H1 (cell line): Measurements from ENCODE around the gene NTRK2. TPM values are rescaled to one million over a fixed set of nuclear protein-coding genes. Genes with fewer than 3 reads are reported as not detected.

ENCODE experiments used
- CTCF ChIA-PET: fragments of 300-600 bp; sonication (Branson Sonifier 250); formaldehyde crosslinking; loops from one replicate; lab custom pipeline; 2021; ENCODE audit not compliant: partially characterized antibody; lab: Charles Lee
- POLR2A ChIA-PET: fragments of 300-600 bp; sonication (Branson Sonifier 250); formaldehyde crosslinking; loops from one replicate; lab custom pipeline; 2021; ENCODE audit warnings: inconsistent platforms; ENCODE audit not compliant: partially characterized antibody; lab: Charles Lee
- DNase-seq, 2 experiments: peaks; one replicate each; pipeline versions ENCODE4 v3.0.0 to v3.0.0-alpha.2; 2010 to 2022; ENCODE audit warnings: low spot score in 2 of 2, low read depth in 1 of 2, mixed read lengths in 1 of 2
- FAIRE-seq: peaks from 2 replicates; lab custom pipeline; 2011; peaks lifted over from hg19 to GRCh38; lab: Jason Lieb, UNC
- H2AFZ ChIP-seq: 2 replicates; pipeline ENCODE4 v1.8.1; 2012; ENCODE audit warnings: low read length, inconsistent platforms
- H2AK5ac ChIP-seq: 2 replicates; pipeline ENCODE4 v1.6.1; 2013; ENCODE audit warnings: low read depth, low read length
- H2BK120ac ChIP-seq: replicated peaks from 2 replicates; pipeline ENCODE3; 2013; ENCODE audit warnings: low read depth, low read length, inconsistent platforms
- H2BK12ac ChIP-seq: 2 replicates; pipeline ENCODE4 v1.6.1; 2013; ENCODE audit warnings: low read depth, low read length
- H2BK15ac ChIP-seq: 2 replicates; pipeline ENCODE4 v1.6.1; 2013; ENCODE audit warnings: low read length
- H2BK20ac ChIP-seq: 2 replicates; pipeline ENCODE4 v1.6.1; 2013; ENCODE audit warnings: low read length
- H2BK5ac ChIP-seq: 2 replicates; pipeline ENCODE4 v1.6.1; 2013; ENCODE audit warnings: low read depth, low read length
- H3K14ac ChIP-seq: 2 replicates; pipeline ENCODE4 v1.6.1; 2013; ENCODE audit warnings: inconsistent platforms; ENCODE audit not compliant: insufficient read length
- H3K18ac ChIP-seq: 2 replicates; pipeline ENCODE4 v1.6.1; 2013; ENCODE audit warnings: low read length; ENCODE audit errors: extremely low read depth
- H3K23ac ChIP-seq: 2 replicates; pipeline ENCODE4 v1.6.1; 2013; ENCODE audit warnings: inconsistent platforms; ENCODE audit not compliant: insufficient read length
- H3K23me2 ChIP-seq: 2 replicates; pipeline ENCODE4 v1.6.1; 2013; ENCODE audit warnings: low read depth, low read length
- H3K27ac ChIP-seq: 2 replicates; pipeline ENCODE4 v1.6.1; 2011; ENCODE audit warnings: low read depth, low read length, inconsistent platforms
- H3K27me3 ChIP-seq, 4 experiments: replicated peaks in 1 of 4; 1 replicate in 1 of 4; 2 replicates in 3 of 4; pipeline versions ENCODE4 v1.6.1 to v1.8.1; 2011 to 2013; ENCODE audit warnings: low read length in 3 of 4, mild to moderate bottlenecking in 3 of 4, inconsistent platforms in 2 of 4, mixed read lengths in 2 of 4, moderate library complexity in 1 of 4; ENCODE audit not compliant: control insufficient read depth in 3 of 4, insufficient read depth in 3 of 4; ENCODE audit errors: extremely low read depth in 1 of 4
- H3K36me3 ChIP-seq, 4 experiments: 2 replicates each; pipeline versions ENCODE4 v1.6.1 to v1.8.1; 2011 to 2013; ENCODE audit warnings: mild to moderate bottlenecking in 4 of 4, low read length in 3 of 4, moderate library complexity in 2 of 4, control low read depth in 1 of 4, inconsistent platforms in 1 of 4; ENCODE audit not compliant: insufficient read depth in 4 of 4, control insufficient read depth in 2 of 4
- H3K4ac ChIP-seq: replicated peaks from 2 replicates; pipeline ENCODE3; 2013; ENCODE audit warnings: low read length, low read depth, mixed read lengths, inconsistent platforms; ENCODE audit not compliant: insufficient read length
- H3K4me1 ChIP-seq, 4 experiments: replicated peaks in 1 of 4; 1 replicate in 1 of 4; 2 replicates in 3 of 4; pipeline versions ENCODE4 v1.6.1 to v1.8.1; 2011 to 2013; ENCODE audit warnings: low read length in 3 of 4, inconsistent platforms in 2 of 4, mixed read lengths in 1 of 4; ENCODE audit not compliant: insufficient read depth in 4 of 4, control insufficient read depth in 3 of 4
- H3K4me2 ChIP-seq, 2 experiments: 2 replicates each; pipeline versions ENCODE4 v1.6.1 to v1.8.1; 2011 to 2013; ENCODE audit warnings: low read depth in 2 of 2, low read length in 2 of 2, control low read depth in 1 of 2, inconsistent platforms in 1 of 2, mild to moderate bottlenecking in 1 of 2; ENCODE audit not compliant: insufficient read depth in 1 of 2
- H3K4me3 ChIP-seq, 4 experiments: fragments of 200-600, 300-600 bp in 1 of 4; sonication (generic), shearing (Covaris generic), sonication (Bioruptor Twin) in 1 of 4; 2 replicates each; pipeline versions ENCODE4 v1.5.1 to v1.8.1; 2011 to 2016; ENCODE audit warnings: low read length in 4 of 4, low read depth in 3 of 4, control low read depth in 2 of 4, inconsistent platforms in 2 of 4, mild to moderate bottlenecking in 2 of 4, mixed read lengths in 1 of 4, moderate library complexity in 1 of 4; ENCODE audit not compliant: insufficient read depth in 2 of 4; ENCODE audit errors: extremely low read depth in 1 of 4
- H3K56ac ChIP-seq: replicated peaks from 2 replicates; pipeline ENCODE3; 2013; ENCODE audit warnings: low read depth, mild to moderate bottlenecking, mixed read lengths, low read length, inconsistent platforms; ENCODE audit not compliant: insufficient read length
- H3K79me1 ChIP-seq: 2 replicates; pipeline ENCODE4 v1.6.1; 2013; ENCODE audit warnings: low read depth, low read length, control low read depth
- H3K79me2 ChIP-seq, 2 experiments: 2 replicates each; pipeline versions ENCODE4 v1.6.1 to v1.8.1; 2012 to 2013; ENCODE audit warnings: low read length in 2 of 2, mild to moderate bottlenecking in 2 of 2, inconsistent platforms in 1 of 2; ENCODE audit not compliant: insufficient read depth in 2 of 2, control insufficient read depth in 1 of 2
- H3K9ac ChIP-seq, 4 experiments: replicated peaks in 1 of 4; 1 replicate in 1 of 4; 2 replicates in 3 of 4; pipeline versions ENCODE4 v1.6.1 to v1.8.1; 2011 to 2013; ENCODE audit warnings: low read depth in 3 of 4, low read length in 3 of 4, control low read depth in 2 of 4, mild to moderate bottlenecking in 2 of 4, moderate library complexity in 2 of 4, inconsistent platforms in 1 of 4; ENCODE audit errors: extremely low read depth in 1 of 4
- H3K9me3 ChIP-seq, 2 experiments: 2 replicates each; pipeline versions ENCODE4 v1.6.1 to v1.8.1; 2012 to 2013; ENCODE audit warnings: mild to moderate bottlenecking in 2 of 2, moderate library complexity in 2 of 2, control low read depth in 1 of 2, inconsistent platforms in 1 of 2, low read depth in 1 of 2, low read length in 1 of 2, mixed read lengths in 1 of 2; ENCODE audit not compliant: insufficient read depth in 2 of 2
- H4K20me1 ChIP-seq, 2 experiments: replicated peaks in 1 of 2; 2 replicates each; pipeline versions ENCODE3 to v1.8.1; 2011 to 2013; ENCODE audit warnings: inconsistent platforms in 2 of 2, low read length in 2 of 2, mild to moderate bottlenecking in 1 of 2; ENCODE audit not compliant: insufficient read depth in 2 of 2, control insufficient read depth in 1 of 2
- H4K5ac ChIP-seq: 2 replicates; pipeline ENCODE4 v1.6.1; 2013; ENCODE audit warnings: low read length, low read depth, mixed read lengths, inconsistent platforms; ENCODE audit not compliant: insufficient read length
- H4K8ac ChIP-seq: 2 replicates; pipeline ENCODE4 v1.8.0; 2013; ENCODE audit warnings: mild to moderate bottlenecking, moderate library complexity, low read length, inconsistent platforms; ENCODE audit not compliant: insufficient read depth; ENCODE audit errors: extremely low read depth
- H4K91ac ChIP-seq: replicated peaks from 2 replicates; pipeline ENCODE3; 2013; ENCODE audit warnings: low read length, mixed read lengths, inconsistent platforms; ENCODE audit not compliant: insufficient read length
- CTCF ChIP-seq, 3 experiments: IDR thresholded peaks; 1 replicate in 2 of 3; 2 replicates in 1 of 3; pipeline versions ENCODE4 v1.5.1 to v1.6.1; 2011; ENCODE audit warnings: low read length in 3 of 3, mild to moderate bottlenecking in 3 of 3, inconsistent platforms in 2 of 3, low read depth in 1 of 3, moderate library complexity in 1 of 3; ENCODE audit not compliant: insufficient read depth in 1 of 3; ENCODE audit errors: control extremely low read depth in 1 of 3
- RAD21 ChIP-seq, 2 experiments: IDR thresholded peaks in 1 of 2; conservative IDR thresholded peaks in 1 of 2; 2 replicates each; pipeline ENCODE4 v1.6.1; 2011; ENCODE audit warnings: low read depth in 2 of 2, low read length in 2 of 2, improper control_type of control experiment in 1 of 2, inconsistent platforms in 1 of 2, mild to moderate bottlenecking in 1 of 2, moderate library complexity in 1 of 2
- SRF ChIP-seq: IDR thresholded peaks from 2 replicates; pipeline ENCODE4 v1.6.1; 2011; ENCODE audit warnings: mild to moderate bottlenecking, low read depth, low read length, moderate library complexity
- WGBS, 2 experiments: shearing (Covaris generic) in 1 of 2; methylation state at CpG; one replicate each; pipeline versions ENCODE4 v1.1.6 to v1.1.7; 2013 to 2015; ENCODE audit warnings: low lambda C conversion rate in 2 of 2, mixed read lengths in 2 of 2, inconsistent platforms in 1 of 2, low coverage in 1 of 2, missing lambda C conversion rate in 1 of 2; ENCODE audit not compliant: insufficient replicate concordance in 2 of 2, insufficient coverage in 1 of 2, insufficient read length in 1 of 2; ENCODE audit errors: extremely low coverage in 1 of 2, missing lambda C conversion rate in 1 of 2; 5-methylcytosine and 5-hydroxymethylcytosine counted together
- polyA plus RNA-seq, 7 experiments: library from polyadenylated mRNA; depleted of rRNA in 3 of 7; stranded (reverse) in 5 of 7; unstranded in 2 of 7; fragments of >200 nt in 5 of 7; fragments of 200-250 nt in 2 of 7; gene quantifications; 1 replicate in 5 of 7; 2 replicates in 1 of 7; 4 replicates in 1 of 7; pipeline versions ENCODE4 v1.2.1 to v1.2.3, GENCODE V29; 2011 to 2013; ENCODE audit warnings: missing spikeins in 2 of 7, mixed read lengths in 2 of 7
- total RNA-seq: library from RNA; stranded (reverse); fragmentation: NEBNext Ultra II Directional; extraction: Animal tissue kit (Norgen Biotek cat#: 25700); gene quantifications from 2 replicates; pipeline ENCODE4 v1.2.1, GENCODE V29; 2021

The NTRK2 gene
- total and polyA plus RNA-seq, 2 of the 8 experiments (the other 6 are each of a cell fraction or from before 2014, with no cell fraction given) = 0.03 to 0.04 TPM

- Histone ChIP-seq H4K91ac (no peak overlapping the region), H3K79me2 (no peaks in the 10 kb centered on the region), H2BK15ac (no peak overlapping the region), H3K23me2 (no peaks in the 10 kb centered on the region), H3K18ac (no peak overlapping the region), H4K20me1 (no peaks in the 10 kb centered on the region), H3K4me1 (no peaks in the 10 kb centered on the region), H3K4me3 (no peak overlapping the region), H3K56ac (no peak overlapping the region), H4K5ac (no peak overlapping the region), H3K14ac (no peak overlapping the region), H3K9me3 (no peaks in the 10 kb centered on the region), H2AFZ (no peak overlapping the region; the same call in 1 of the 2 replicates), H3K27ac (no peak overlapping the region), H2BK20ac (no peak overlapping the region), H2BK120ac (no peak overlapping the region), H3K27me3 (no peaks in the 10 kb centered on the region), H2BK5ac (no peak overlapping the region), H4K8ac (no peak overlapping the region), H3K9ac (no peak overlapping the region), H3K4me2 (no peak overlapping the region), H3K36me3 (no peaks in the 10 kb centered on the region), H3K4ac (no peak overlapping the region), H3K79me1 (no peaks in the 10 kb centered on the region), H2AK5ac (no peak overlapping the region), H3K23ac (no peak overlapping the region), H2BK12ac (no peak overlapping the region)
- peak in 2 of 3 experiments; percentile 9 to 30; a peak in 2 of 4 replicates for TF ChIP-seq CTCF (IDR thresholded peaks at IDR 0.05; ENCODE audit: control extremely low read depth in 1 of 3, insufficient read depth in 1 of 3, low read depth in 1 of 3, low read length in 3 of 3)
- TF ChIP-seq RAD21 (IDR thresholded peaks at IDR 0.05 in 1 of 2, conservative IDR thresholded peaks at IDR 0.05 in 1 of 2; ENCODE audit: low read depth in 2 of 2, low read length in 2 of 2) = peak in 1 of 2 experiments; percentile 14; a peak in 1 of 4 replicates
- no peak for TF ChIP-seq SRF
- POLR2A ChIA-PET = no interaction called here
- WGBS, 2 experiments = 77% methylated on average over 4 of the region's 4 CpGs; no CpG with 5 or more reads in 1 of the 2 experiments
- CTCF ChIA-PET = interaction anchor here (0.7 to 1.8 kb wide), 9 partner anchors 11 to 212 kb away, joined by 3 to 6 read pairs (median 3); no protein-coding TSS in a partner anchor
- DNase-seq (no peak), FAIRE-seq (peak; percentile 48)
These were observed 72.7 kb downstream of the NTRK2 start for GRCh38 chr9:84742261-84742660.
